ENCODE measurements around the gene TEC.

The TEC gene

GRCh38 chr4:48114412-48114811 is 155.2 kb downstream of the TEC start:
- no peak for DNase-seq

DNA sequence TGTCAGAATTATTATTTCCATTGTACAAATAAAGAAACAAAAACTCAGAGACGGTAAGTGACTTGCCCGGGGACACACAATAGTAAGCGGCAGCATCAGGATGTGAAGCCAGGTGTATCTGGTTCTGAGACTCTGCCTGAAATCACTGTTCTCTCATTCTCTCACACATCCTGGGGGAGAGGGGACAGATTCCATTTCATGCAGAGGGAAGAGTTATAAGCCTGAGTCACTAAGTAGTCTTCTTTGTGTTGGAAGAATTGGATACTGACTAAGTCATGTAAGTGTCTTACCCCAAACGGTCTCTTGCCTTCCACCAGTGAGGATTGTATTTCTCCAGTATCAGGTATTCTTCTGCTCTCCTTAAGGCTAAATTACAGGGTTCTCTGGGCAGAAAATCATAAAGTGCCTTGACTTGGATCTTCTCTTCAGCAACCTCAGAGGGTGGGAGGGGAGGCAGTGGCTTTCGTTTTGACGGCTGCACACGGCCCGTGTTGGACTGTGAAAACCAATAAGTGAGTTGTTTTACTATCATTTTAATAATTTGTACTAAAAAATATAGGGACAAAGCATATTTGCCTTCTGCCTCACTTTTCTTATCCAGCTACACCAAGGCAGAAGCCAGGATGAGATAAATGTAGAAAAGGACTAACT is 157.5 kb downstream of the TEC start:
- DNase-seq, result no peak

GRCh38 chr4:48110452-48110978 is 159.1 kb downstream of the TEC start:
- DNase-seq, result no peak

DNA sequence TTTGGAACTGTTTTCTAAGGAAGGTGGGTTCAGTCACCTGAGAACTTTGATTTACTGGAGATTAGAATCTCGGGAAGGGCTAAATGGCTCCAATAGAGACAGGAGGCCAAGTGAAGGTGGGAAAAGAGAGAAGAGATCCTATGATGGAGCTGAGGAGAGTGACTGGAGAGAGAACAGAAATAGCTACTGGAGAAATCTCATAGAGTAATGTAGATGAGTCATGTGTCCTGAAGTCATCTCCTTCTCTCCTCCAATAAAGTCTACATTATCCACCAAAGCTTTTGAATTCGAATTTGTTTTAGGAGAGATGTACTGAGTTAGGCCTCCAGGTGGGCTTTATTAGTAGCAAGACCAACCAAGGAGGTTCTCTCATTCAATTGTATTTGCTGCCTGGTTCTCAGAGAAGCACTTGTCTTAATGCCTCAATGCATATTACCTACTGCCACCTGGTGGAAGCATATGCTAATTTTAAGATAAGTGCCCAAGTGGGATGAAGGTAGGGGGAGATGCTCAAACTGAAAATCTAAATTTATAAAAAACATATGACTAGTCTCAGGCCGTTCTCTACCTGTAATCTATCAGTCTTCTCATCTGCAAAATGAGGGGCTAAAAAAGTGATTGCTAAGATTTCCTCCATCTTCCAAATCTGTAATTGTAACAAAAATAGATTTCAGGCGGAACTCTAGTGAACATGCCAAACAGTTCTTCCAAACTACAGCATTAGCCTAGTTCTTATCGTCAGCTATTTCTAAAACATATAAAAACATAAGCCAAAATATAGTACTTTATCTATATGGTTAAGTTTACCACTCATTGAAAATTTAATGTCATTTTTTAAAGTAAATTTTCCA is 160.0 kb downstream of the TEC start:
- no peak for DNase-seq

- DNase-seq, result no peak
These were observed 161.1 kb downstream of the TEC start for GRCh38 chr4:48108309-48109073.

DNA sequence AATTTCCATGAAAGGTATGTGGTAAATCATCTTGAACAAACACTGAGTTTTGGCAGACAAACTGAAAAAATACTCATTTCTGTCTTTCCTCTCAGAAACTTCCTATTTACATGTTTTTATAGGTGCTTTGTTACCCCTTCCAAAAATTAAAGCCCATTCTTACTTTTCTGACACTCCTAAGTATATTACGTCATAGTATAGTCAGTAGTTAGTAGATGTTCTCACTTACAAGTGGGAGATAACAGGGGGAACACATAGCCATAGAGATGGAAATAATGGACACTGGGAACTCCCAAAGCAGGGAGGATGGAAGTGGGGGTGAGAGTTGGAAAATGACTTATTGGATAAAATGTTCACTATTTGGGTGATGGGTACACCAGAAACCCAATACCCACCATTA is 164.4 kb downstream of the TEC start:
- no peak for DNase-seq

- no peak for DNase-seq
These were observed 166.0 kb downstream of the TEC start for GRCh38 chr4:48103483-48104139.

DNA sequence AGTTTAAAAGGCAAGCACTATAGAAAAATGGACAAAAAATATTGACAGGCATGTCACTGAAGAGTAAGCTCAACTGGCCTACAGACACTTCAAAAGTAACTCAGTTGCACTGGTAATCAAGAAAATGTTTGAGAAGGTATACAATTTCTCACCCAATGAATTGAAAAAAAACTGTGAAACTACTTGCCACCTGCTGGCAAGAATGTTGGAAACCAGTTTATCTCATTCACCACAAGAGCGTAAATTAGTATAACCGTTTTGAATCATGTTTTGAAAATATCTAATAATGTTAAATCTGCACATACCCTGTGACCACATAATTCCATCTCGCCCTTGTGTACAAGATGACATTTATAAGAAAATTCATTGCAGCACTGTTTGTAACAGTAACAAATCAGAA is 167.3 kb downstream of the TEC start:
- DNase-seq, result no peak

DNA sequence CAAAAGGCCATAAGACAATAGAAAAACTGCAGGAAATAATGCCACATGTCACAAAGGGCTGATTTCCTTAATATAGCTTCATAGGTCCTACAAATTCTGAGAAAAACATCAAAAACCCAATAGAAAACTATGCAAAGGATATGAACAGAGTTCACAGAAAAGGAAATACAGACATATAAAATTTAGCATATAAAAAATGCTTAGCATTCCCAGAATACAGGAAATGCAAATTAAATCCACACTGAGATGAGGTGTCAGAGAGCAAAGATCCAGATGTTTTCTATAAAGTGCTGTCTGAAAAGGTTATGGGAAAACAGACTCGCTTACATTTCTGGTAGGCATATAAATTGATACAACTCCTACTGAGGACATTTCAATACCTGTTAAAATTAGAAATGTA is 169.4 kb downstream of the TEC start:
- no peak for DNase-seq

DNA sequence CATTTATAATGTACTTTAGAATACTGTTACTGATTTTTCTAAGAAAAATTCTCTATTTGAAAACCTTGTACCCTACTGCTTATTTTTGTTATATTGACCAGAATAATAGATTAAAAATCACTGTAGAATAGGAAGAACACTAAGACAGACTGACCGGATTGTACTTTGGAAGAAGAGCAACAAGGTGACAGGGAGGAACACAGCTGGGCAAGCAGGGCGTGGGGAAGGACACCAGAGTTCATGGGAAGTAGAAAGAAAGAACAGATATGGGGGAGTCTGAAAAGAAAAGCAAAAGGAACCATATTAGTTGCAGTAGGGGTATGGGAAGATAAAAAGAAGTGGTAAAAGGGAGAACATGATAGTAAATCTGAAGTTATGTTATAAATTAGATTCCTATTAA is 174.2 kb downstream of the TEC start:
- DNase-seq, result no peak

GRCh38 chr4:48093991-48094416 is 175.6 kb downstream of the TEC start:
- DNase-seq, result no peak

DNA sequence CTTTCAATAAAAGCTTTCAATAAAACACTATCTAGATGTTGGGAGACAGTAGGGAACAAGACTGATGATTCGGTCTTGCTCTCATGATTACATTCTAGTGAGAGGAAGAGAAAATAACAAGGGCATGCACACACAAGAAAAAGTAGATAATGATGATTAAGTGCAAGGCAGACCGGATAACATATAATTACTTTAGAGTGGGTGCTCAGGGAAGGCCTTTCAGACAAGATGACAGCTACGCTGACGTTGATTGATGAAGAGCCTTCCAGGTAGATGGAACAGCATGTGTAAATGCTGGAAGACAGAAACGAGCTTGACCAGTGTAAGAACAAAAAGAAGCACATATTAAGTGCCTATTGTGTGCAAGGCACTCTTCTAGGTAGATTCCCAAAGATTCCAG is 179.0 kb downstream of the TEC start:
- DNase-seq, result no peak

- DNase-seq, result no peak
These were observed 183.6 kb downstream of the TEC start for GRCh38 chr4:48085821-48086589.

All from NCI-H446 (cell line).